ENCODE results near the gene LCORL.

DNA sequence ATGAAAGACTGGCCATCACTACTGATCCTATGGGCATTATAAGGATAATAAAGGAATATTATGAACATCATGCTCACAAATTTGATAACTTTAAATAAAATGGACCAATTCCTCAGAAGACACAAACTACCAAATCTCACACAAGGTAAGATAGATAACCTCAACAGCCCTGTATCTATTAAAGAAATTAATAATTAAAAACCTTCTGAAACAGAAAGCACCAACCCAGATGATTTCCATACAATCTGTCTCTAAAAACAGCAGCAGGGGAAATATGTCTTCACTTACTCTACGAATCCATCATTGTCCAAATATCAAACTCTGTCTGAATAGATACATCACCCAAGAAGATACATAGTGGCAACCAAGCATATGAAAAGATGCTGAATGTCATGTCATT is 55.2 kb downstream of the LCORL start:
- no peak for TF ChIP-seq HDGF (IDR thresholded peaks at IDR 0.05)
- TF ChIP-seq, protein P1, sequence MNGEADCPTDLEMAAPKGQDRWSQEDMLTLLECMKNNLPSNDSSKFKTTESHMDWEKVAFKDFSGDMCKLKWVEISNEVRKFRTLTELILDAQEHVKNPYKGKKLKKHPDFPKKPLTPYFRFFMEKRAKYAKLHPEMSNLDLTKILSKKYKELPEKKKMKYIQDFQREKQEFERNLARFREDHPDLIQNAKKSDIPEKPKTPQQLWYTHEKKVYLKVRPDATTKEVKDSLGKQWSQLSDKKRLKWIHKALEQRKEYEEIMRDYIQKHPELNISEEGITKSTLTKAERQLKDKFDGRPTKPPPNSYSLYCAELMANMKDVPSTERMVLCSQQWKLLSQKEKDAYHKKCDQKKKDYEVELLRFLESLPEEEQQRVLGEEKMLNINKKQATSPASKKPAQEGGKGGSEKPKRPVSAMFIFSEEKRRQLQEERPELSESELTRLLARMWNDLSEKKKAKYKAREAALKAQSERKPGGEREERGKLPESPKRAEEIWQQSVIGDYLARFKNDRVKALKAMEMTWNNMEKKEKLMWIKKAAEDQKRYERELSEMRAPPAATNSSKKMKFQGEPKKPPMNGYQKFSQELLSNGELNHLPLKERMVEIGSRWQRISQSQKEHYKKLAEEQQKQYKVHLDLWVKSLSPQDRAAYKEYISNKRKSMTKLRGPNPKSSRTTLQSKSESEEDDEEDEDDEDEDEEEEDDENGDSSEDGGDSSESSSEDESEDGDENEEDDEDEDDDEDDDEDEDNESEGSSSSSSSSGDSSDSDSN (IDR thresholded peaks at IDR 0.05; ENCODE audit: borderline replicate concordance in 1 of 2, low read depth in 2 of 2, low read length in 2 of 2): no peak

Data from K562 (cell line).